ENCODE results near the gene NFKB2.

NFKB2 gene

DNA sequence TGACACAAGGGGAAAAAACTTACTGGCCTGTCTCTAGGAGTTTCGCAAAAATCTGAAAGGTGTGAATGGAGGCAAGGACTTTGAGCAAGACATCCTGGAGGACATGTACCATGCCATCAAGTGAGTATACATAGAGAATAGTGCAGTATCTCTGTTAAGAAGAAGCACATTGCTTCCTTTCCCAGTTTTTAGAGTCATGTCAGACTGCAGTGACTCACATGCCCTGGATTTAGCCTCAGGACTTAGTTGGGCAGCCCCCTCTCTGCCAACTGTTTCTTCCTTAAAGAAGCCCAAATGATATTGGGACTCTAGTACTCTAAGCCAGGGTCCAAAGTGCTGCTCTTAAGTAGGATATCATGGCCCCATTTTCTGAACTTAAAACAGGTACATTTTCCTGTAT, 28.1 kb upstream of the NFKB2 start:
- POLR2A ChIA-PET: no interaction called here
- TF ChIP-seq ZFP3 (tag by site-specific recombination; IDR thresholded peaks at IDR 0.05; ENCODE audit: low read depth) (no peak), ZNF140 (tag by site-specific recombination; IDR thresholded peaks at IDR 0.05) (no peak), ZSCAN30 (tag by site-specific recombination; IDR thresholded peaks at IDR 0.05) (no peak), ZFP41 (tag by site-specific recombination; IDR thresholded peaks at IDR 0.05; ENCODE audit: borderline replicate concordance) (no peak)
- TF ChIP-seq, protein P1, sequence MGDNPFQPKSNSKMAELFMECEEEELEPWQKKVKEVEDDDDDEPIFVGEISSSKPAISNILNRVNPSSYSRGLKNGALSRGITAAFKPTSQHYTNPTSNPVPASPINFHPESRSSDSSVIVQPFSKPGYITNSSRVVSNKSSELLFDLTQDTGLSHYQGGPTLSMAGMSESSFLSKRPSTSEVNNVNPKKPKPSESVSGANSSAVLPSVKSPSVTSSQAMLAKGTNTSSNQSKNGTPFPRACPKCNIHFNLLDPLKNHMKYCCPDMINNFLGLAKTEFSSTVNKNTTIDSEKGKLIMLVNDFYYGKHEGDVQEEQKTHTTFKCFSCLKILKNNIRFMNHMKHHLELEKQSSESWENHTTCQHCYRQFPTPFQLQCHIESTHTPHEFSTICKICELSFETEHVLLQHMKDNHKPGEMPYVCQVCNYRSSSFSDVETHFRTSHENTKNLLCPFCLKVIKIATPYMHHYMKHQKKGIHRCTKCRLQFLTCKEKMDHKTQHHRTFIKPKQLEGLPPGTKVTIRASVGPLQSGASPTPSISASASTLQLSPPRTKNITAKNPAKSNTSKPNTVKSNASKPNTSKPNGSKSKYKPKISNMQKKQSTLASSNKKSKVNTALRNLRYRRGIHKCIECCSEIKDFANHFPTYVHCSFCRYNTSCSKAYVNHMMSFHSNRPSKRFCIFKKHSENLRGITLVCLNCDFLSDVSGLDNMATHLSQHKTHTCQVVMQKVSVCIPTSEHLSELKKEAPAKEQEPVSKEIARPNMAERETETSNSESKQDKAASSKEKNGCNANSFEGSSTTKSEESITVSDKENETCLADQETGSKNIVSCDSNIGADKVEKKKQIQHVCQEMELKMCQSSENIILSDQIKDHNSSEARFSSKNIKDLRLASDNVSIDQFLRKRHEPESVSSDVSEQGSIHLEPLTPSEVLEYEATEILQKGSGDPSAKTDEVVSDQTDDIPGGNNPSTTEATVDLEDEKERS (tag by site-specific recombination; IDR thresholded peaks at IDR 0.05): no peak
- H3K4me3 ChIP-seq (ENCODE audit: low read depth, low read length): no peak overlapping the region
- H3K27ac ChIP-seq (ENCODE audit: extremely low read depth, low read depth, low read length): no peak overlapping the region
- peaks cover 24 to 93% of the 10 kb centered on the region in 2 experiments for H3K36me3 ChIP-seq (ENCODE audit: control insufficient read depth in 2 of 2, insufficient read depth in 1 of 2, low read length in 2 of 2)
- CTCF ChIA-PET: interaction anchor here (0.7 kb wide), 1 partner anchor 84 kb away, joined by 3 read pairs; no protein-coding TSS in a partner anchor
- no peaks in the 10 kb centered on the region for H3K4me1 ChIP-seq (ENCODE audit: control insufficient read depth, insufficient read depth, low read length)
- H3K9me3 ChIP-seq (ENCODE audit: control insufficient read depth, insufficient read depth, low read depth, low read length): no peaks in the 10 kb centered on the region

DNA sequence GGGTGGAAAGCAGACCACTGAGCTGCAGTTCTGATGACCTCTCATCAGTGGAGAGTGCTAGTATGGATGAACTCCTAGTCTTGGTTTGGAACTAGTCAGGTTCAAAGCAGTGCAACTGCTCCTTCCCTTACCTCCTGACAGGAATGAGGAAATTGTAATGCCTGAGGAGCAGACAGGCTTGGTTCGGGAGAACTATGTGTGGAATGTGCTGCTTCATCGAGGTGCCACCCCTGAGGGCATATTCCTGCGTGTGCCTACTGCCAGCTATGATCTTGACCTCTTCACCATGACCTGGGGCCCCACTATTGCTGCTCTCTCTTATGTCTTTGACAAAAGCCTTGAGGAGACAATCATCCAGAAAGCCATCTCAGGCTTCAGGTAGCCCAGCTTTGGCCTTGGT, 27.4 kb upstream of the NFKB2 start:
- CTCF ChIA-PET: interaction anchor here (0.6 to 1.6 kb wide), 7 partner anchors 15 to 653 kb away, joined by 3 to 7 read pairs (median 3); no protein-coding TSS in a partner anchor

More for the DNA sequence above, 27.4 kb upstream of the NFKB2 start:
- Histone ChIP-seq H3K4me1 (ENCODE audit: control insufficient read depth, insufficient read depth, low read length) (no peaks in the 10 kb centered on the region), H3K9me3 (ENCODE audit: control insufficient read depth, insufficient read depth, low read depth, low read length) (no peaks in the 10 kb centered on the region), H3K27ac (ENCODE audit: extremely low read depth, low read depth, low read length) (no peak overlapping the region), H3K36me3 (ENCODE audit: control insufficient read depth in 2 of 2, insufficient read depth in 1 of 2, low read length in 2 of 2) (peaks cover 20 to 93% of the 10 kb centered on the region in 2 experiments), H3K4me3 (ENCODE audit: low read depth, low read length) (no peak overlapping the region)
- TF ChIP-seq ZNF155 (tag by site-specific recombination; IDR thresholded peaks at IDR 0.05) (no peak), ZNF23 (tag by site-specific recombination; IDR thresholded peaks at IDR 0.05; ENCODE audit: borderline replicate concordance) (no peak), MZF1 (tag by site-specific recombination; IDR thresholded peaks at IDR 0.05; ENCODE audit: borderline replicate concordance) (no peak), ZNF501 (tag by site-specific recombination; IDR thresholded peaks at IDR 0.05) (no peak), ZBTB20 (tag by site-specific recombination; IDR thresholded peaks at IDR 0.05) (no peak), ZEB2 (tag by site-specific recombination; IDR thresholded peaks at IDR 0.05) (no peak), ZNF391 (tag by site-specific recombination; IDR thresholded peaks at IDR 0.05; ENCODE audit: borderline replicate concordance, low read depth) (no peak), ZNF785 (tag by site-specific recombination; IDR thresholded peaks at IDR 0.05) (no peak), ZNF132 (tag by site-specific recombination; IDR thresholded peaks at IDR 0.05; ENCODE audit: borderline replicate concordance) (no peak), ZFP69B (tag by site-specific recombination; IDR thresholded peaks at IDR 0.05) (no peak), ZNF624 (tag by site-specific recombination; IDR thresholded peaks at IDR 0.05) (no peak), ZNF266 (tag by site-specific recombination; IDR thresholded peaks at IDR 0.05; ENCODE audit: low read depth) (no peak)
- TF ChIP-seq, protein P2, sequence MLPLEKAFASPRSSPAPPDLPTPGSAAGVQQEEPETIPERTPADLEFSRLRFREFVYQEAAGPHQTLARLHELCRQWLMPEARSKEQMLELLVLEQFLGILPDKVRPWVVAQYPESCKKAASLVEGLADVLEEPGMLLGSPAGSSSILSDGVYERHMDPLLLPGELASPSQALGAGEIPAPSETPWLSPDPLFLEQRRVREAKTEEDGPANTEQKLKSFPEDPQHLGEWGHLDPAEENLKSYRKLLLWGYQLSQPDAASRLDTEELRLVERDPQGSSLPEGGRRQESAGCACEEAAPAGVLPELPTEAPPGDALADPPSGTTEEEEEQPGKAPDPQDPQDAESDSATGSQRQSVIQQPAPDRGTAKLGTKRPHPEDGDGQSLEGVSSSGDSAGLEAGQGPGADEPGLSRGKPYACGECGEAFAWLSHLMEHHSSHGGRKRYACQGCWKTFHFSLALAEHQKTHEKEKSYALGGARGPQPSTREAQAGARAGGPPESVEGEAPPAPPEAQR (tag by site-specific recombination; IDR thresholded peaks at IDR 0.05): no peak
- TF ChIP-seq, protein P3, sequence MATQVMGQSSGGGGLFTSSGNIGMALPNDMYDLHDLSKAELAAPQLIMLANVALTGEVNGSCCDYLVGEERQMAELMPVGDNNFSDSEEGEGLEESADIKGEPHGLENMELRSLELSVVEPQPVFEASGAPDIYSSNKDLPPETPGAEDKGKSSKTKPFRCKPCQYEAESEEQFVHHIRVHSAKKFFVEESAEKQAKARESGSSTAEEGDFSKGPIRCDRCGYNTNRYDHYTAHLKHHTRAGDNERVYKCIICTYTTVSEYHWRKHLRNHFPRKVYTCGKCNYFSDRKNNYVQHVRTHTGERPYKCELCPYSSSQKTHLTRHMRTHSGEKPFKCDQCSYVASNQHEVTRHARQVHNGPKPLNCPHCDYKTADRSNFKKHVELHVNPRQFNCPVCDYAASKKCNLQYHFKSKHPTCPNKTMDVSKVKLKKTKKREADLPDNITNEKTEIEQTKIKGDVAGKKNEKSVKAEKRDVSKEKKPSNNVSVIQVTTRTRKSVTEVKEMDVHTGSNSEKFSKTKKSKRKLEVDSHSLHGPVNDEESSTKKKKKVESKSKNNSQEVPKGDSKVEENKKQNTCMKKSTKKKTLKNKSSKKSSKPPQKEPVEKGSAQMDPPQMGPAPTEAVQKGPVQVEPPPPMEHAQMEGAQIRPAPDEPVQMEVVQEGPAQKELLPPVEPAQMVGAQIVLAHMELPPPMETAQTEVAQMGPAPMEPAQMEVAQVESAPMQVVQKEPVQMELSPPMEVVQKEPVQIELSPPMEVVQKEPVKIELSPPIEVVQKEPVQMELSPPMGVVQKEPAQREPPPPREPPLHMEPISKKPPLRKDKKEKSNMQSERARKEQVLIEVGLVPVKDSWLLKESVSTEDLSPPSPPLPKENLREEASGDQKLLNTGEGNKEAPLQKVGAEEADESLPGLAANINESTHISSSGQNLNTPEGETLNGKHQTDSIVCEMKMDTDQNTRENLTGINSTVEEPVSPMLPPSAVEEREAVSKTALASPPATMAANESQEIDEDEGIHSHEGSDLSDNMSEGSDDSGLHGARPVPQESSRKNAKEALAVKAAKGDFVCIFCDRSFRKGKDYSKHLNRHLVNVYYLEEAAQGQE (tag by site-specific recombination; IDR thresholded peaks at IDR 0.05): no peak
- POLR2A ChIA-PET: no interaction called here
